Activated CD8-positive, alpha-beta T cell treated with anti-CD3 and anti-CD28 coated beads for 36 hours (primary cell): Measurements from ENCODE around the gene CEBPA. TPM values are rescaled to one million over a fixed set of nuclear protein-coding genes. Genes with fewer than 3 reads are reported as not detected.

Experiments
- ATAC-seq: fragments of 200-7000 bp; cut with Tn5 transposase; one replicate; pipeline ENCODE4 v1.10.0; 2021; ENCODE audit warnings: mild to moderate bottlenecking, moderate library complexity
- CTCF ChIA-PET: fragments of 350-600 bp; sonication (Branson Sonifier 250); formaldehyde crosslinking; loops from one replicate; lab custom pipeline; 2021; ENCODE audit warnings: antibody characterized with exemption; lab: Charles Lee
- POLR2A ChIA-PET: fragments of 350-600 bp; sonication (Branson Sonifier 250); formaldehyde crosslinking; loops from one replicate; lab custom pipeline; 2021; ENCODE audit warnings: antibody characterized with exemption; lab: Charles Lee
- DNase-seq: peaks from one replicate; pipeline ENCODE4 v3.0.0-alpha.2; 2020
- H3K27ac Mint-ChIP-seq: one replicate; pipeline ENCODE4 v1.8.0; 2021; ENCODE audit warnings: mild to moderate bottlenecking, mixed read lengths
- H3K27me3 Mint-ChIP-seq: one replicate; pipeline ENCODE4 v1.8.0; 2021; ENCODE audit warnings: mixed read lengths
- H3K36me3 Mint-ChIP-seq: one replicate; pipeline ENCODE4 v1.8.0; 2021; ENCODE audit warnings: low read depth, mixed read lengths
- H3K4me1 Mint-ChIP-seq: one replicate; pipeline ENCODE4 v1.8.0; 2021; ENCODE audit warnings: low read depth, mixed read lengths
- H3K4me3 Mint-ChIP-seq: one replicate; pipeline ENCODE4 v1.8.0; 2021; ENCODE audit warnings: mild to moderate bottlenecking, moderate library complexity, mixed read lengths
- H3K9me3 Mint-ChIP-seq: one replicate; pipeline ENCODE4 v1.8.0; 2021; ENCODE audit warnings: mixed read lengths
- intact Hi-C: fragments of 100-400 bp; cut with micrococcal nuclease; formaldehyde crosslinking; loops from one replicate; pipeline ENCODE4 v1.10.0; 2022
- total RNA-seq, 2 experiments: library from RNA; stranded (reverse); gene quantifications; one replicate each; pipeline ENCODE4 v1.2.3, GENCODE V29; 2021
- TF ChIP-seq, protein P1 (sequence below): fragments of 200-600 bp; IDR thresholded peaks from one replicate; pipeline ENCODE4 v1.8.0; 2022; ENCODE audit warnings: antibody characterized with exemption, mild to moderate bottlenecking

Gene CEBPA
- total RNA-seq, 2 experiments from 2014 or later = 0.34 to 0.45 TPM

DNA sequence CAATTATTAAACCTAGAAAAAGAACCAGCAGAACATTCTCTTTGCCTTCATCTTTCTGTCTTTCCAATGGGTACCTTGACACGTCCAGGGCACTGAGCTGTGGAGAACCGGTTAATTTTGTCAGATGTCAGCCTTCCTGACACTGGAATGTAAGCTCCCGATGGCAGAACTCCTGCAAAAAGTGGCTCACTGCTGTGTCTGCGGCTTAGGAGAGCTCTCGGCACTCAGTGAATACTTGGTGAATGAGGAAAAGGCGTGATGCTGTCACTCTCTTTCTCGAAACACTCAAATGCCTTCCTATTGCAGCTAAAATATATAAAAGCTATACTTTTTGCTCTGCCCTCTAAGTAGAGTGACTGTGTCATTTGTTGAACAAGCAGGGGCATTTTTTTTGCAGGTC lies 17.6 kb downstream of the CEBPA start:
- peaks cover 15% of the 10 kb centered on the region for H3K4me1 Mint-ChIP-seq
- H3K4me3 Mint-ChIP-seq = no peak overlapping the region
- H3K9me3 Mint-ChIP-seq = peaks cover 18% of the 10 kb centered on the region
- intact Hi-C loops = no loop called here
- H3K27me3 Mint-ChIP-seq = peaks cover 5% of the 10 kb centered on the region
- DNase-seq = no peak
- ChIA-PET POLR2A (no interaction called here), CTCF (interaction anchor here (0.6 to 1.1 kb wide), 2 partner anchors 100 to 101 kb away, joined by 3 to 4 read pairs; no protein-coding TSS in a partner anchor)
- no peak overlapping the region for H3K27ac Mint-ChIP-seq
- H3K36me3 Mint-ChIP-seq = no peaks in the 10 kb centered on the region
- no peak for ATAC-seq
- TF ChIP-seq, protein P1, sequence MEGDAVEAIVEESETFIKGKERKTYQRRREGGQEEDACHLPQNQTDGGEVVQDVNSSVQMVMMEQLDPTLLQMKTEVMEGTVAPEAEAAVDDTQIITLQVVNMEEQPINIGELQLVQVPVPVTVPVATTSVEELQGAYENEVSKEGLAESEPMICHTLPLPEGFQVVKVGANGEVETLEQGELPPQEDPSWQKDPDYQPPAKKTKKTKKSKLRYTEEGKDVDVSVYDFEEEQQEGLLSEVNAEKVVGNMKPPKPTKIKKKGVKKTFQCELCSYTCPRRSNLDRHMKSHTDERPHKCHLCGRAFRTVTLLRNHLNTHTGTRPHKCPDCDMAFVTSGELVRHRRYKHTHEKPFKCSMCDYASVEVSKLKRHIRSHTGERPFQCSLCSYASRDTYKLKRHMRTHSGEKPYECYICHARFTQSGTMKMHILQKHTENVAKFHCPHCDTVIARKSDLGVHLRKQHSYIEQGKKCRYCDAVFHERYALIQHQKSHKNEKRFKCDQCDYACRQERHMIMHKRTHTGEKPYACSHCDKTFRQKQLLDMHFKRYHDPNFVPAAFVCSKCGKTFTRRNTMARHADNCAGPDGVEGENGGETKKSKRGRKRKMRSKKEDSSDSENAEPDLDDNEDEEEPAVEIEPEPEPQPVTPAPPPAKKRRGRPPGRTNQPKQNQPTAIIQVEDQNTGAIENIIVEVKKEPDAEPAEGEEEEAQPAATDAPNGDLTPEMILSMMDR = no peak

DNA sequence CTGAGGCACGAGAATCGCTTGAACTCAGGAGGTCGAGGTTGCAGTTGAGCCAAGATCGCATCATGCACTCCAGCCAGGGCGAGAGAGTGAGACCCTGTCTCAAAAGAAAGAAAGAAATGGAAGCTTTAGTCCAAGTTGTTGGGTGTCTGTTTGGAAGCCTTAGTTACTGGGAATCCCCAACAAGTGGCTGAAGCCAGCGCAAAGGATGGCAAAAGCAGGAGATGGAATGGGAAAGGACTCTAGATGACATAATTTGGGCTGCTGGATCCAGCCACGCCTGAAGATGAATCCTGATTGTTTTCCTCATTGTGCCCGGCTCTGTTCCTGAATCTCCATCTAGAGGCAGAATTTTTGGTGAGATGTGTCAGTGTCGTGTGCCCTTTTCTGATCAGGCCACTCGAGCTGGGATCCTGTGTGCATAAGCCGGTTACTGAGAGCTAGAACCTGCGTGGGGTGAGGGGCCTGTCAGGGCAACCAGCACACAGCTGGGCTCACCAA lies 18.1 kb downstream of the CEBPA start:
- intact Hi-C loops = no loop called here
- POLR2A ChIA-PET = interaction anchor here (1.2 kb wide), 1 partner anchor 108 kb away, joined by 3 read pairs; no protein-coding TSS in a partner anchor

DNA sequence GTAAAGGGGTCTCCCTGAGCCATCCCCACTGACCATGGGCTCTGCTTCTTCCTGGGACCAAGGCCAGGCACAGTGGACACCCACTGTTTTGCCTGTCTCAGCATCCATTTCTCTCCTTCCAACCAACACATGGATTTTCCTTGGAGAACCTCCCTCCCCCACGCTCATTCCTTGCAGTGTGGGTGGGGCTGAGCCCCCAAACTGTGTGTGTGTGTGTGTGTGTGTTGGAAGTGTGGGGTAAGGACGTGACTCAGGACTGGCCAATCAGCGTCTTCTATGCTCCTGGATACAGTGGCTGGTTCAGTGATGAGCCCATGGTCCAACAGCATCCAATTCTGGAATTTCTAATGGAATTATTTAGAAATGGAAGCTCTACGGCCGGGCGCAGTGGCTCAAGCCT lies 18.7 kb downstream of the CEBPA start:
- DNase-seq = no peak
- no peak for ATAC-seq
- CTCF ChIA-PET = no interaction called here
- Mint-ChIP-seq H3K9me3 (peaks cover 11% of the 10 kb centered on the region), H3K36me3 (no peaks in the 10 kb centered on the region), H3K27me3 (peaks cover 5% of the 10 kb centered on the region), H3K27ac (no peak overlapping the region), H3K4me3 (no peak overlapping the region), H3K4me1 (peaks cover 15% of the 10 kb centered on the region)
- POLR2A ChIA-PET = interaction anchor here (1.2 kb wide), 1 partner anchor 107 kb away, joined by 3 read pairs; no protein-coding TSS in a partner anchor
- TF ChIP-seq, protein P1 = no peak
- intact Hi-C loops = no loop called here

More for the DNA sequence above, 18.1 kb downstream of the CEBPA start:
- CTCF ChIA-PET = interaction anchor here (0.6 to 1.1 kb wide), 2 partner anchors 100 to 102 kb away, joined by 3 to 4 read pairs; no protein-coding TSS in a partner anchor
- TF ChIP-seq, protein P1 = no peak
- H3K36me3 Mint-ChIP-seq = no peaks in the 10 kb centered on the region
- ATAC-seq (no peak), DNase-seq (no peak)
- H3K9me3 Mint-ChIP-seq = peaks cover 15% of the 10 kb centered on the region
- peaks cover 15% of the 10 kb centered on the region for H3K4me1 Mint-ChIP-seq
- no peak overlapping the region for H3K27ac Mint-ChIP-seq
- no peak overlapping the region for H3K4me3 Mint-ChIP-seq
- H3K27me3 Mint-ChIP-seq = peaks cover 5% of the 10 kb centered on the region

DNA sequence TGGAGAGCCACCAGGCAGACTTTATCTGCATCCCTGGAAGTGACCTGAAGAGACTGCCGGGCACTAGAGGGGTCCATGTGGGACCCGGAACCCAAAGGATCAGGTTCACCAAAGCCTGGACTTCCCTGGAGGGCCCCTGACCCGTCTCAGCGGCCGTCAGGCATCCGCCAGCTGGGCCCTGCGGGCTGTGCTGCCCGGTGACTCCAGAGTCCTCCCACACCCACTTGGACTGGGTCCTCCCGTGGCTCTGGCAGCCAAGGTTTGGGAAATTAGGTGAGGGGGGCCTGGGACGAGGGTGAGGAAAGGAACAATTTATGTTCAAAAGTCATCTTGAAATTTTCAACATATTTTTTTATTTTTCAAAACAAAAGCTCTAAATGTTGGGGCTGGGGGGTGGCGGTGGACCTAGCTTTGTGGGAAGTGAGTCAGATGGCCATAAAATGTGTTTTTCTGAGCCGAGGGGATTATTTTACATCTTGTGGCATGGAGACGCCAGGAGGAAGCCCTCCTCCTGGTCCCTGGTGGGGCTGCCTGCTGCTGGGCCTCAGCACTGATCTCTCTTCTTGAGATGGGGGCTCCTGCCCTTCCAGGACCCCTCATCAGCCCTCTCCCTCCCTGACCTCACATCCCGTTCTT lies 20.2 kb downstream of the CEBPA start:
- ChIA-PET CTCF (no interaction called here), POLR2A (no interaction called here)
- Mint-ChIP-seq H3K4me3 (no peak overlapping the region), H3K36me3 (no peaks in the 10 kb centered on the region), H3K4me1 (peaks cover 15% of the 10 kb centered on the region), H3K9me3 (no peaks in the 10 kb centered on the region), H3K27ac (no peak overlapping the region), H3K27me3 (no peaks in the 10 kb centered on the region)
- DNase-seq = no peak
- intact Hi-C loops = no loop called here
- ATAC-seq = no peak
- TF ChIP-seq, protein P1 = no peak
